Aorta (tissue), 5 donors: ENCODE results near the gene C12orf57. TPM values are rescaled to one million over a fixed set of nuclear protein-coding genes. Genes with fewer than 3 reads are reported as not detected.

ENCODE experiments used
- ATAC-seq: fragments of 200-7000 bp; cut with Tn5 transposase; one replicate; pipeline ENCODE4 v1.9.1; 2022; ENCODE audit warnings: moderate library complexity; ENCODE audit not compliant: low FRiP score
- DNase-seq, 2 donors: peaks; one replicate each; pipeline ENCODE4 v3.0.0-alpha.2; 2020
- H3K27ac ChIP-seq, 2 donors: one replicate each; pipeline ENCODE4 v1.5.1; 2013; ENCODE audit warnings: low read length in 2 of 2, mild to moderate bottlenecking in 2 of 2, moderate library complexity in 2 of 2, control low read depth in 1 of 2, inconsistent platforms in 1 of 2, low read depth in 1 of 2
- H3K27me3 ChIP-seq, 2 donors: one replicate each; pipeline ENCODE4 v1.6.1; 2013; ENCODE audit warnings: control low read depth in 1 of 2, low read length in 1 of 2, mild to moderate bottlenecking in 1 of 2, moderate library complexity in 1 of 2; ENCODE audit not compliant: insufficient read depth in 2 of 2, control insufficient read depth in 1 of 2
- H3K36me3 ChIP-seq, 2 donors: one replicate each; pipeline ENCODE4 v1.6.1; 2013; ENCODE audit warnings: control low read depth in 1 of 2, low read length in 1 of 2, mild to moderate bottlenecking in 1 of 2; ENCODE audit not compliant: insufficient read depth in 2 of 2, control insufficient read depth in 1 of 2
- H3K4me1 ChIP-seq, 2 donors: one replicate each; pipeline ENCODE4 v1.6.1; 2013; ENCODE audit warnings: low read length in 2 of 2, control low read depth in 1 of 2, mild to moderate bottlenecking in 1 of 2, moderate library complexity in 1 of 2; ENCODE audit not compliant: insufficient read depth in 2 of 2, control insufficient read depth in 1 of 2
- H3K4me3 ChIP-seq, 2 donors: one replicate each; pipeline ENCODE4 v1.5.1; 2013; ENCODE audit warnings: low read length in 2 of 2, control low read depth in 1 of 2, mild to moderate bottlenecking in 1 of 2
- H3K9me3 ChIP-seq: one replicate; pipeline ENCODE4 v1.6.1; 2013; ENCODE audit warnings: mild to moderate bottlenecking, low read length; ENCODE audit not compliant: control insufficient read depth
- WGBS, 2 donors: extraction: QIAGEN DNeasy Blood & Tissue Kit; methylation state at CpG; one replicate each; pipeline ENCODE4 v1.1.7; 2013; 5-methylcytosine and 5-hydroxymethylcytosine counted together
- intact Hi-C, 2 donors: fragments of 100-400 bp; cut with DNase I; formaldehyde crosslinking; loops; one replicate each; pipeline versions ENCODE4 v1.14.2 to v1.15.0; 2022
- polyA plus RNA-seq, 2 donors: library from polyadenylated mRNA; stranded (reverse); fragments of 200-250 nt; gene quantifications; one replicate each; pipeline ENCODE4 v1.2.3, GENCODE V29; 2013
- total RNA-seq, 2 donors: library from RNA; stranded (reverse); fragmentation: NEBNext Ultra II Directional; extraction: Animal tissue kit (Norgen Biotek cat#: 25700); gene quantifications; one replicate each; pipeline ENCODE4 v1.2.1, GENCODE V29; 2021
- donor health status: healthy with polysubstance abuse.
- donor health status: Bipolar disorder and iron deficiency.
- donor health status: DM: no; HTN: no; CAD: no.
- donor health status: DM: no; HTN: no; CAD: no.
- donor health status: DM: yes; HTN: yes; CAD: no.

C12orf57 gene
- total and polyA plus RNA-seq, 4 donors, result 197 to 1,017 (median 541) TPM

DNA sequence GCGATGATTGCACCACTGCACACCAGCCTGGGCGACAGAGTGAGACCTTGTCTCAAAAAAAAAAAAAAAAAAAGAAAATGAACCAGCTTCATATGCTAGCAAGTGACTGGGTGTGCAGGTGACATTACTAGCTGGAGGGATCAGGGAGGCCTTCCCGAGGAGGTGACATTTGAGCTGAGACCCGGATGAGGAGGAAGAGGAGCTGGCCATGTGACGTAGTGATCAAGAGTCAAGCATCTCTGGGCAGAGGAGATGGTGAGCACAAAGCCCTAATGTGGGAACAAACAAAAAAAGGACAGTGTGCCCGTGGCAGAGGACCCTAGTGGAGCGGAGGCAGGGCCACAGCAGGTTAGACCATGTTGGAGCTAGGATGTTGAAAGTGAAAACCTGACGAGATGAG lies 3.8 kb downstream of the C12orf57 start:
- Histone ChIP-seq H3K27me3 (peaks cover 0 to 4% of the 10 kb centered on the region in 2 donors), H3K27ac (no peak overlapping the region), H3K4me3 (no peak overlapping the region), H3K4me1 (no peaks in the 10 kb centered on the region), H3K36me3 (no peaks in the 10 kb centered on the region), H3K9me3 (no peaks in the 10 kb centered on the region)
- peak; percentile 32 to 39 for DNase-seq
- WGBS, 2 donors, result 79 to 83% methylated on average over 8 of the region's 8 CpGs
- intact Hi-C loops, result loop anchor here in 1 of 2 donors (5.0 kb wide), 1 partner anchor 165 kb away; no protein-coding TSS in a partner anchor
- ATAC-seq, result no peak

DNA sequence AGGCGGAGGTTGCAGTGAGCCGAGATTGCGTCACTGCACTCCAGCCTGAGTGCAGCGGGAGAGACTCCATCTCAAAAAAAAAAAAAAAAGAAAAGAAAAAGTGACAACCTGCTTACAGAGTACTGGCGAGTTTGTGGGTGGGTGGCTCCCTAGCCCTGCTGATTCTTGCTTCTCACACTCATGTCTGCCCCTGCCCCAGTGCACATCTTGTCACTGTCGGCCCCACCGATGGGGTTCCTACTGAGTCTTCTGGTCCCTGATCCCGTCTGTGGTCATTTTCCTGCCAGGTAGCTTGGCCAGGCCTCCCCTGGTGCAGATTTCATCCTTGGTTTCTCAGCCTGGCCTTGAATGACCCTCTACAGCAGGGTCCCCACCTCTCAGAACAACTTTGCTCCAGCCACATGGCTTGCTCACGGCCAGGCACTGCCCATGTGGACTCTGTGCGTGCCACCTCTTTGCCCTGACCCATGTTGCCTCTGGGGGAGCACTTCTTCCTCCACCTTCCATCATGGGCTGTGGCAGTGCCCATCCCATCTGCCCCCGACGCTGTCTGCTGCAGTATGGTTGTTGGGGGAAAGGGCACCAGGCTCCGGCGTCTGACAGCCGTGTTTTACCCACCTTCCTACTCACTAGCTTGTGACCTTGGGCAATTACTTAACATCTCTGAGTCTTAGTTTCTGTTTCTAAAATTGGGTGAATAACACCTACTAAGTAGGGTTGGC lies 5.2 kb downstream of the C12orf57 start:
- WGBS, 2 donors, result 84% methylated on average over 15 of the region's 15 CpGs
- DNase-seq (peak; percentile 42 to 68), ATAC-seq (no peak)
- H3K4me1 ChIP-seq, result no peaks in the 10 kb centered on the region
- H3K27ac ChIP-seq, result no peak overlapping the region
- no peak overlapping the region for H3K4me3 ChIP-seq
- intact Hi-C loops, result loop anchor here in 1 of 2 donors (5.0 kb wide), 1 partner anchor 163 kb away; no protein-coding TSS in a partner anchor
- H3K27me3 ChIP-seq, result peaks cover 0 to under 1% of the 10 kb centered on the region in 2 donors
- no peaks in the 10 kb centered on the region for H3K36me3 ChIP-seq
- H3K9me3 ChIP-seq, result no peaks in the 10 kb centered on the region

- H3K4me3 ChIP-seq, result no peak overlapping the region
- no peaks in the 10 kb centered on the region for H3K9me3 ChIP-seq
- WGBS, 2 donors, result 87 to 95% methylated on average over 1 of the region's 1 CpG
- H3K27ac ChIP-seq, result no peak overlapping the region
- peak; percentile 4 to 42 for DNase-seq
- ATAC-seq, result no peak
- H3K4me1 ChIP-seq, result no peaks in the 10 kb centered on the region
- H3K36me3 ChIP-seq, result no peaks in the 10 kb centered on the region
- intact Hi-C loops, result no loop called here
- H3K27me3 ChIP-seq, result no peaks in the 10 kb centered on the region
Measured at GRCh38 chr12:6950401-6950801, 6.6 kb downstream of the C12orf57 start.

- no peak within 1 kb of the TSS for H3K4me3 ChIP-seq
- no peaks in the 10 kb centered on the region for H3K9me3 ChIP-seq
- H3K27me3 ChIP-seq, result no peaks in the 10 kb centered on the region
- no peaks in the 10 kb centered on the region for H3K36me3 ChIP-seq
- intact Hi-C loops, result no loop called here
- ATAC-seq, result no peak
- no peaks in the 10 kb centered on the region for H3K4me1 ChIP-seq
- no peak within 1 kb of the TSS for H3K27ac ChIP-seq
- peak; percentile 84 to 85 for DNase-seq
- 81 to 82% methylated on average over 25 of the region's 25 CpGs for WGBS, 2 donors
Measured at GRCh38 chr12:6950811-6951540, 7.2 kb downstream of the C12orf57 start, which contains the start of gene PTPN6. PTPN6 (plus strand) TSS chr12:6951356; CDS start chr12:6951513, 157 bp downstream.

DNA sequence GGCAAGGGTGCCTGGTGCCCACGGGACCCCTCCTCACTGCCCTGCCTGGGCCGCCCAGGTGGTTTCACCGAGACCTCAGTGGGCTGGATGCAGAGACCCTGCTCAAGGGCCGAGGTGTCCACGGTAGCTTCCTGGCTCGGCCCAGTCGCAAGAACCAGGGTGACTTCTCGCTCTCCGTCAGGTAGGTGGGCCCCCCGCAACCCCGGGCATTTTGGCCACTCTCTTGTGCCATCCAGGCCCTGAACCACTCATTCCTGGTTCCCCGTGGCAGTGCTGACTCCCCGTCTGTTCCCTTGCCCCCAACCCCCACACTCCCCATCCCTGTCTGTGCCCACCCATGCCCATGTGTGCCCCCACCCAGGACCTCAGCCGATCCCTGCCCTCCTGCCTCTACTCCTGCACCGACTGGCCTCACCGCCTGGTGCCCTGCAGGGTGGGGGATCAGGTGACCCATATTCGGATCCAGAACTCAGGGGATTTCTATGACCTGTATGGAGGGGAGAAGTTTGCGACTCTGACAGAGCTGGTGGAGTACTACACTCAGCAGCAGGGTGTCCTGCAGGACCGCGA lies 7.8 kb downstream of the C12orf57 start:
- no peaks in the 10 kb centered on the region for H3K4me1 ChIP-seq
- H3K4me3 ChIP-seq, result no peak overlapping the region
- DNase-seq (peak; percentile 50 to 73), ATAC-seq (no peak)
- intact Hi-C loops, result no loop called here
- WGBS, 2 donors, result 86 to 87% methylated on average over 20 of the region's 20 CpGs
- H3K27me3 ChIP-seq, result no peaks in the 10 kb centered on the region
- H3K27ac ChIP-seq, result no peak overlapping the region
- H3K9me3 ChIP-seq, result no peaks in the 10 kb centered on the region
- H3K36me3 ChIP-seq, result no peaks in the 10 kb centered on the region

DNA sequence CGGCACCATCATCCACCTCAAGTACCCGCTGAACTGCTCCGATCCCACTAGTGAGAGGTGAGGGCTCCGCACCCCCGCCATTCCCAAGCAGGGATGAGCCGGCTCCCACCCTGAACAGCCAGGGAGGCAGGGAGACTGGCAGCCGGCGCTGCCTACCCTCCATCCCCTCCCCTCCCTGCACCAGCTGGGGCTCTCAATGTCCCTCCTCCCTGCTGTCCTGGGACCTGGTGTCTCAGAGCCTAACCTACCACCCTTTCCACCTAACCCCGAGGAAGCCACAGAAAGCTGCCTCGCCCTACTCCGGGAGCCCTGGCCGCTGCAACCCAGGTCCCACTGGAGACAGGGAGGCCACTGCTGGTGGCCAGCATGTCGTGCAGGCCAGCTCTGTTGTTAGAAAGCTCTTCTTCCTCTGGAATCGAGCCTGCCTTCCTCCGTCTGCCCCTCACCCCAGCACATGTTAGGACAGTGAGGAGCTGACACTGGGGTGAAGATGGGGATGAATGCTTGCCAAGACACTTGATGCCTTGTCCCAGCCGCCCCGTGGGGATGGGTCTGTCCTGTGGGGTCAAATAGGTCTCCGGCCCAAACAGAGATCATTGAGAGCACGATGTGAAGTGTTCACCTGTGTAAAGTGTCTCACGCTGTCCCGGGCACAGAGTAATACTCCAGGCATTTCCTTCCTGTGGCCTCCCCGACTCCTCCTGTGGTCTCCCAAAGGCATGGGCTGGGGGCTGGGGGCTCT lies 8.5 kb downstream of the C12orf57 start:
- WGBS, 2 donors, result 76% methylated on average over 20 to 22 of the region's 22 CpGs
- intact Hi-C loops, result no loop called here

DNA sequence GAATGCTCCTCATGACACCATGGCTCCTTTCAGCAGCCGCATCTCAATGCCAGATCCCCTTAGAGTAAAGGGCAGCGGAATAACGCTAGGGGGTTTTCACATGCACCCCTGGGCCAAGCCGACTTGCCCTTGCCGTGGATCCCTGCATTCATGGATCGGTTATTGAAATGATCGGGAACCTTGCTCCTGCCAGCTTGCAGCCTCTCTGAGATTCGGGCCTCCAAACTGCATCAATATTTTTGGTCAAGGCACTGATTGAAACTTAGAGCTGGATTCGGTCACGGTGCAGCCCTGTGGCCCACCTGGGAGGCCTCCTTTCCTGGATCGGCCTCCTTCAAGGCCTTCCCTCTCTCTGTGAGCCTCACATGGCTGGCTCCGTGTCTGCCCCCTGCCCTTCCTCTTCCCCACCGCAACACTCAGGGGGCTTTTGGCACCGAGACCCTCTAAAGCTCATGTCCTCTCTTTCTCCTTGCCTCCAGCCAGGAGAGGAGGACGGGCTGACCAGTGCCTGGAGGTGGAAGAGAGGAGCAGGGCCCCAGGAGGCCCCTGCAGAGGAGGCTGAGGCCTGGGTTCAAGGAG lies 9.1 kb downstream of the C12orf57 start:
- Histone ChIP-seq H3K9me3 (no peaks in the 10 kb centered on the region), H3K27ac (no peak overlapping the region), H3K4me3 (no peak overlapping the region), H3K27me3 (no peaks in the 10 kb centered on the region), H3K36me3 (no peaks in the 10 kb centered on the region), H3K4me1 (no peaks in the 10 kb centered on the region)
- no peak for ATAC-seq
- peak; percentile 43 to 66 for DNase-seq
- 88 to 90% methylated on average over 15 of the region's 15 CpGs for WGBS, 2 donors
- intact Hi-C loops, result no loop called here

More for the DNA sequence above, 8.5 kb downstream of the C12orf57 start:
- Histone ChIP-seq H3K4me3 (no peak overlapping the region), H3K27me3 (no peaks in the 10 kb centered on the region), H3K27ac (no peak overlapping the region), H3K9me3 (no peaks in the 10 kb centered on the region), H3K36me3 (no peaks in the 10 kb centered on the region), H3K4me1 (no peaks in the 10 kb centered on the region)
- ATAC-seq, result no peak
- peak; percentile 46 to 71 for DNase-seq
